Endometrial microvascular endothelial cells (primary cell): ENCODE measurements around the gene BCAS4. TPM values are rescaled to one million over a fixed set of nuclear protein-coding genes. Genes with fewer than 3 reads are reported as not detected.
"Not testable (repeated sequence)": the region's sequence is repeated elsewhere in the genome, so short reads cannot be mapped to it uniquely, and the experiment has no call there.

Experiments
- in situ Hi-C: cut with HindIII; loops from 2 replicates; pipeline ENCODE4 v1.10.0; 2017; ENCODE audit warnings: low sequenced_read_pairs, low pct_unique_long_range_greater_than_20kb; ENCODE audit errors: inconsistent ontology term
- total RNA-seq: library from RNA; depleted of rRNA; stranded (reverse); fragments of >200 nt; gene quantifications from one replicate; pipeline ENCODE4 v1.2.3, GENCODE V29; 2015; ENCODE audit errors: inconsistent ontology term

BCAS4 gene
- total RNA-seq, 1 donor from 2014 or later: 3.1 TPM

DNA sequence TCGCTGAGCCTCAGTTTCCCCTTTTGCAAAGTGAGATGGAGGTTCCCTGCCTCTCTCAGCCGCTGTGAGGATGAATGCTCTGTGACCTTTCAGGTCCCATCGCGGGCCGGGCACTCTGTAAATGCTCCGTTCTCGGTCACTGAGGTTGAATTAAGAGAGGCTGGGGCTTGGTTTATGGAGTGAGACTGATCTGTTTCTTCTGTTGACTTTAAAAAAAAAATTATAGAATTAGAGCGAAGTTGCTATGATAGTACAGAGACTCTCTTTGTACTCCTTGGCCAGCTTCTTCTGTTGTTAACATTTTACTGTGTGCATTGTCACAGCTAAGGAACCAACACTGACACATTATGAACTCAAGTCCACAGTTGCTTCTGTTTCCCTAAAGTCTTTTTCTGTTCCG lies 72.0 kb downstream of the BCAS4 start:
- in situ Hi-C loops: no loop called here

DNA sequence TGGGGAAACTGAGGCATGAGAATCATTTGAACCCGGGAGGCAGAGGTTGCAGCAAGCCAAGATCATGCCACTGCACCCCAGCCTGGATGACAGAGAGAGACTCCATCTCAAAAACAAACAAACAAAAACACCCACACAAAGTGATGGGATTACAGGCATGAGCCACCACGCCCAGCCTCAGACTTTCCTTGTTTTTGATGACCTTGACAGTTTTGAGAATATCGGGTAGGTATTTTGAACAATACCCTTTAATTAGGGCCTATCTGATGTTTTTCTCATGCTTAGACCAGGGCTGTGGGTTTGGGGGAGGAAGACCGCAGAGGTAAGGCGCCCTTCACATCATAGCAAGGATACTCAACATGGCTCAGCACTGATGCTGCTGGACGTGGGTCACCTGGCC lies 72.9 kb downstream of the BCAS4 start:
- in situ Hi-C loops: no loop called here

DNA sequence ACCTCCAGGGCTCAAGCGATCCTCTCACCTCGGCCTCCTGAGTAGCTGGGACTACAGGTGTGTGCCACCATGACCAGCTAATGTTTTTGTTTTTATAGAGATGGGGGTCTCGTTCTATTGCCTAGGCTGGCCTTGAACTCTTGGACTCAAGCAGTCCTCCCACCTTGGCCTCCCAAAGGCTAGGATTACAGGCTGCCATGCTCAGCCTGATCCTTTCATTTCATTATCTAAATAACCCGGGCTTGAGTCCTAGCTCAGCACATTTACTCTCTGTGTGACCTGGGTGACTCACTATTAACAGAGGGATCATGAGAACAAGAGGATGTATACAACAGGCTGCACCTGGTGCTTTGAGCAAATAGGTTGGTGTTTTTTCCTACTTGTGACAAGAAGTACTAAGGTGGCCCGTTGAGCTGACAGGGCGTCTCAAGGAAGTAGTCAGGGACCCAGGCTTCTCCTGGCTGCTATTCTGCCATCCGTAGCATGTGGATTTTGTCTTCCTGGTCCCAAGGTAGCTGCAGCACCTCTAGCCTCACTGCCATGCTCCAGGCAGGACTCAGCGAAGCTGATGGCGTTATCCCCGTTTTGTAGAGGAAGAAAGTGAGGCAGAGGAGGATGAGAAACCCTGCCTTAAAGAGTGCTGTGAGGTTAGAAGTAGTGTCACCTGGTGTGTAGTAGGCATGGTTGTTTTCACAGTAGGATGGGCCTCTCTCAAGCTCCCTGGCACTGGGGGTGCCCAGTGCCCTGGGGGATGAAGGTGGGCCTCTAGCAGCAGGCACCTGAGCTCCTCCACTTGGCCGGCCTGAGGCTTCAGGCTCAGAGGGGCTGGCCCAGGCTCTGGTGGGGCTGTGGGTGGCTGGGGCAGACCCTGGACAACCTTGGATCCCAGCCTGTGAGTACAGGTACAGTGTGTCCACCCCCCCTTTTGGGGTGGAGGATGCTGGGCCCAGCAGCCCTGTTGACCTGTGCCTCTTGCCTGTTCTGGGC lies 73.9 kb downstream of the BCAS4 start:
- in situ Hi-C loops: no loop called here

DNA sequence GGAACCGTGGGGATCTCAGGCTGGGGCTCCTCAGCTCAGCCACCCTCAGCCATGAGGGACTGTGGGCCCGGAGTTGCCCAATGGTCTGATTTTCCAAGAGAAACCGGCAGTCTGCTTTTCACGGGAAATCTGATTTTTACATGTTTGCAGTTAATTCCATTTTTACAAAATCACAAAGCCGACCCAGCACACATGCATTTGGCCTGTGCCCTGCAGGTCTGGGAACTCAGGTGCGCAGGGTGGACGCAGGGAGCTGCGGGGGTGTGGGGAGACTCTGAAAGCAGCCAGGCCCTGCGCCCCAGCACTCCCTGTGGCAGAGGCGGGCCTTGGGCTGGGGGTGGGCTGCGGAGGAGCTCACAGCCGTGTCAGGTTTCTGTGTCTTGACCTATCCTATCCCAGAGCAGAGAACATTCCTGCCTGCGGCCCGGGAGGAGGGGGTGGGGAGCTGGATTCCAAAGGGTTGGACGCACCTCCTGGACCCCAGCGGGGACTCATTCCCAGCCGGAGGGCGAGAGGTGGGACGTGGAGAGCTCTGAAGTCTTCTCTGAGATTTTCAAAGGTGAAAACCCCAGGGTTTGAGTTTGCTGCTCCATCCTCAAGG lies 75.8 kb downstream of the BCAS4 start:
- in situ Hi-C loops: no loop called here

DNA sequence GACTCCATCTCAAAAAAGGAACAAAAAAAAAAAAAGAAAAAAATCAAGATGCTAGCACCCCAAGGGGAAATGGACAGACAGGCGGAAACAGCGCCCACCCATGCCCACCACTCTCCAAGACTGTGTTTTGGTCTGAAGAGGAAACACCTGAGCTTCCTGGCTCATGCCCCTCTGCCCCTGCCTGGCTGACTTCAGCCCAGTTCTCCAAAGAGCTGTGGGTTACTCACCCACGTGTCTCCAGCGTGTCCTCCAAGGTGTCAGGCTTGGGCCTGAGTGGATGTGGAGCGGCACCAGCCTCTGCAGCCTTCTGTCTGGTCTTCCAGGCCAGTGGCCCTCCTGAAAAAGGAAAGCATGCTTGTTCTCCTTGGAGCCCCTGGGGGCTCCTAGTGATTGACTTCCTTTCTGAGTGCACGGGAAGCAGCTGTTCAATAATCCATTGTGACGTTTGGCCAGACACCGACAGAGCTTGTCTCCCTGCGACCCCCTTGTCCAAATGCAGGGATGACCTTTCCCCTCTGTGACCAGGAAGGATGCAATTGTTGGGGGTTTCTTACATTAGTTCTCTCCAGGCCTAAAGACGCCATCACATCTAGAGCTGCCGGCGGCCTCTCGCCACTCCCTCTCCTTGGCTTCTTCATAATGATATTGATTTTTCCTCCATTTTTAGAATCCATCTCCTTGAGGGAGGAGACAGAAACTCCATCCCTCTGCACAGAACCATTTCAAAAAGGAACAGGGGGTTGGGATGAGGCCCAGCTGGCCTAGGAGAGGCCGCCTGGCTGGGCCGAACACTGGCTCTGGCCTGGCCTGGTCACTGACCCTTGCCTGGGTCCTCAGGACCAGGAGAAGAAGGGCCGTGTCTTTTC lies 77.9 kb downstream of the BCAS4 start:
- in situ Hi-C loops: no loop called here

DNA sequence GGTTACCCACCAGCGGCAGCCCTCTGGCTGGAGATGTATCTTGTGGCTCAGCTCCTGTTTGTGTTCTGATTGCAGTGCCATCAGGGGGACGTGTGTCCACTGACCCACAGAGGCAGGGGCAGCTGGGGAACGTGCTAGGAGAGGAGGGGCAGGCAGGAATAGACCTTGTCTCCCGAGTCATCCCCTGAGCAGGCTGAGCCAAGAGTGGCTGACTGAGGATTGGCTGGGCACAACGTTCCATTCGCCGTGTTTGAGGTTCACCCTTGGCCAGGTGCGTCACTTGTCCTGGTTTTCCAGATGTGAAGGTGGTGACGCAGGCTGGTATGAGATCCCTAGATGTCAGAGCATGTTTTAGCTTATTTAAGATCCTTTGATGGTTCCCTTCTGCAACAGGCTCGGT lies 78.7 kb downstream of the BCAS4 start:
- in situ Hi-C loops: no loop called here

DNA sequence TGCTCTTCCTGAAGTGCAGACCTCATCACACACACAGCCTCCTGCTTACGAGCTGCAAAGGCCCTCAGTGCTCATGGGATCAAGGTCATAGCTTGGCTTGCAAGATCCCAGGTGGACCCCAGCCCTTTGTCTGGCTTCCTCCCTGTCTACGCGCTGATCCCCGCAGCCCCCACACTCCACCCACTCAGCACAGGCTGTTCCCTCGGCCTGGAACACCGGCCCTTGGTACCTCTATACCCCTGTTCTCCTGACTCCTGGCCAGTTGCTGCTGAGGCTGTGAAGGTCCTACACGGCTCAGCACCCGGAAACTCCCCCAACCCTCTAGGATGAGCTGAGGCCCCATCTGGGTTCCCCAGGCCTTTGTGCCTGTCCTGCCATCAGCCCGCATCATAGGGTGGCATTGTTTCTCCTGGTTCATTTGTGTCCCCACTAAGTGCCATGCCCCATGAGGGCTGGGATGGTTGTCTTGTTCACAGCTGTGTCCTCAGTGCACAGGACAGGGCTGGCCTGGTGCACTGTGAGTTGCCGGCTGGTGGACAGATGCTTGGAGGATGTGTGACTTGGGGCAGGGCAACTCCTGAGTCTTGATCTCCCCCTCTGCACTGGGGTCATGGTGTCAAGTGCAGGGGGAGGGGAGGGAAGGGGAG lies 79.4 kb downstream of the BCAS4 start:
- in situ Hi-C loops: no loop called here

DNA sequence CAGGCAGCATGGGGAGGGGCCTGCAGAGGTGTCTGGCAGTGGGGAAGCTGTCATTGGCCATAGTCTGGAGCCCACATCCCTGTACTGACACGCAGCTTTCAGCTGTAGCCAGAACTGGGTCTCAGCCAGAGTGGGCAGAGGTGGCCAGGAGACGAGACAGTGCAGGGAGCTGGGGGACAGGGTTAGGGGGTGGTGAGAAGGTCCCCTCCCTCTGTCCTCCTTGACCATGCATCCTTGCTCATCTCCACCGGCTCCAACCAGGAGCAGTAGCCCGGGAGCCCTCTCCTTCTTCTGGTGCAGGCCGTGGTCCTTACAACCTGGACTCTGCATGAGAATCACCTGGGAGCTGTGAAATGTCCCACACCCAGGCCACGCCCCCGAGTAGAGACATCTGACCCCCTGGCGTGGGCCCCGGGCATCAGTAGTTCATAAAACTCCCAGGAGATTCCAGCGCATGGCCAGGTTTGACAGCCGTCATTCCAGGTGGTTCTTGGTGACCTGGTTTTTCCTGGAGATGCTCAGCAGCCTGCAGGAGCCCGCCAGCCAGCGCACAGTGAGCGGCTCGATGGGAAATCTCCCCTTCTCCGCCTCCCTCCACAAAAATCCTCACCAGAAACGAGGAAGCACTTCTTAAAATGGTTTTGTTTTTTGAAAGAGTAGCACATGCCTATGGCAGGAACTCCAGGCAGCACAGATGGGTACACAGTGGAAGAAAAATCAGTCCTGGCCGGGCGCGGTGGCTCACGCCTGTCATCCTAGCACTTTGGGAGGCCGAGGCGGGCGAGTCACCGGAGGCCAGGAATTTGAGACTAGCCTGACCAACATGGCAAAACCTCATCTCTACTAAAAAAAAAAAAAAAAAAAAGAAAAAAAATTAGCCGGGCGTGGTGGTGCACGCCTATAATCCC lies 80.2 kb downstream of the BCAS4 start:
- in situ Hi-C loops: no loop called here

DNA sequence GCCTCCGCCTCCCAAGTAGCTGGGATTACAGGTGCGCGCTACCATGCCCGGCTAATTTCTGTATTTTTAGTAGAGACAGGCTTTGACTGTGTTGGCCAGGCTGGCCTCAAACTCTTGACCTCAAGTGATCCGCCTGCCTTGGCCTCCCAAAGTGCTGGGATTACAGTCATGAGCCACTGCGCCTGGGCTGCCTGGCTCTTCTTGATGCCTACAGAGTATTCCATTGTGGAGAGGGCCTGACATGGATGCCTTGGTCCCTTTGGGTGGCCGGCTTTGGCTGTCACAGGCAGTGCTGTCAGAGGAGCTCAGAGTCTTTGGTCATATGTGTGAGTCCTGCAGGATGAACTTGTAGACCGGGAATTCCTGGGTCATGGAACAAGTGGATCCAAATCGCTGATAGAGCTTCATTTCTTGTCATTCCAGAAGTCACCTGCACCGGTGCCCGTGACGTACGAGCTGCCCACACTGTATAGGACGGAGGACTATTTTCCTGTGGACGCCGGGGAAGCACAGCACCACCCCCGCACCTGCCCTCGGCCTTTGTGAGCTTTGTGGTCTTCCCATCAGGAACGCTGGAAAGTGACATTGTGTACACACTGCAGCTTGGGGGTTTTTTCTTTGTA lies 81.3 kb downstream of the BCAS4 start:
- in situ Hi-C loops: no loop called here

DNA sequence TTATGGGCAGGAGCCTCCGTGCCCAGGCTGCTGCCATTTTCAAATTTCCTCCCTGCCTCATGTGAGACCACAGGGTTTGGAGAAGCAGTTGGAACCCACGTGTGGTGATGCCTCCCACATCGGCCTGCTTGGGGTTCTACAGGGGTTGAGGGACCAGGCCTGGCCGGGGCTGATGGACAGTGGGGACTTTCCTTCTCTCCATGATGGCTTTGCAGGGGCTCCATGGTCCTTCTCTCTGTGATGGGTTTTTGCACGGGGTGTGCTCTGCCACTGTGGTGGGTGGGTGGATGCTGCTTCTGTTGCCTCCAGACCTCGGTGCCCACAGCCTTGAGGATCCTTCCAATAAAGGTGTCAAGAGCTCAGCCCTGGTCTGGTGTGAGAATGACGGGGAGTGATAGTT lies 82.0 kb downstream of the BCAS4 start:
- in situ Hi-C loops: no loop called here

DNA sequence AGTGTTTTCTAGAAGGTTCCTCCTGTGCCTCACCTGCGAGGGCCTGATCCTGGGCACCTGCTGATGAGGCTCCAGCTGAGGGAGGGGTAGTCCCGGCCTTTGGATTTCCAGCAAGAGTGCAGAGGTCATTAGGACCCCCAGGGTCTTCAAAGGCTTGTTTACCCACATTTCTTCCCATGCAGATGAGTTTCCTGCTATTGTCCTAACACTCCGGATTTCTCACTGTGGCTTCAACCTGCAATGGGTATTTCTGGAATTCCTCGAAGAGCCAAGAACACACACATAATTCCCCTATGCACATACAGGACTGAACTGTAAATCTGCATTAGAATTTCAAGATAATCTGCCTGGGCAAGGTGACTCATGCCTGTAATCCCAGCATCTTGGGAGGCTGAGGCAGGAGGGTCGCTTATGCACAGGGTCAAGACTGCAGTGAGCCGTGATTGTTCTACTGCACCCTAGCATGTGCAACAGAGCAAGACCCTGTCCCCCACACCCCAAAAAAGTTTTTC lies 82.4 kb downstream of the BCAS4 start:
- in situ Hi-C loops: no loop called here

DNA sequence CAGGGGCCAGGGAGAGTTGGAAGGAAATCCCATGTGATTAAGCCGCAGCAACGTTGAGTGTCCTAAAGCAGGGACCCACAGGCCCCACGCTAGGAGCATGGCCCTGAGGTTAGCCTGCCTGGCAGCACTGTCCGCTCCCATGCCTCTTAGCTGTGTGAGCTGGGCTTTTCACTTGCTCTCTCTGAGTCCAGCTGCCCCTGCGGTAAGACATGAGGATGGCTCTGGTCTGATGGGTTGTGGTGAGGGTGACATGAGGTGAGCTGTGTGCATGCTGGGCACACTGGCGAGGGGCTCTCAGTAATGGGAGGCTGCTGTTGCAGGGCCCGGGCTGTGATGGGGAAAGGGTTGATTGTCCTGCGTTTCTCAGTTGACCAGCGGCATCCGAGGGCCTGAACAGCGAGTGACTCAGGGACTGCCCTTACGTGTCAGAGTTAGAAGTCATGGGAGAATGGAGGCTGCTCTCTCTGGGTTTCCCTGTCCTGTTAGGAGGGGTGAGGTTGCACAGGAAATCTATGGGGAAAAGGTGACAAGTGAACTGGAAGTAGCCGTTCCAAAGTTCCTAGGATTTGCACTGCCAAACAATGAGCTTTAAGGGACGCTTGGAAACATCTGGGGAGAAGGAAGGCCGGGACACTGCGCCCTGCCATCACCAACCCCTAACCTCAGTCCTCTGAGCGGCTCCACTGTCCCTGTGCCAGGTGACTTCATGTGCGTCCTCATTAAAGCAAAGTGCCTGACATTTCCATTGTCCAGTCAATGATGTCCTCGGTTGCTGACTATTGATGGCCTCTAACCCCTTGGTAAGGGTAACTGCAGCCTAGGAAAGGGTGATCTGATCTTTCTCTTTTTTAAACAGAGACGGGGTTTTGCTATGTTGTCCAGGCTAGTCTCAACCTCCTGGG lies 85.0 kb downstream of the BCAS4 start:
- in situ Hi-C loops: no loop called here

DNA sequence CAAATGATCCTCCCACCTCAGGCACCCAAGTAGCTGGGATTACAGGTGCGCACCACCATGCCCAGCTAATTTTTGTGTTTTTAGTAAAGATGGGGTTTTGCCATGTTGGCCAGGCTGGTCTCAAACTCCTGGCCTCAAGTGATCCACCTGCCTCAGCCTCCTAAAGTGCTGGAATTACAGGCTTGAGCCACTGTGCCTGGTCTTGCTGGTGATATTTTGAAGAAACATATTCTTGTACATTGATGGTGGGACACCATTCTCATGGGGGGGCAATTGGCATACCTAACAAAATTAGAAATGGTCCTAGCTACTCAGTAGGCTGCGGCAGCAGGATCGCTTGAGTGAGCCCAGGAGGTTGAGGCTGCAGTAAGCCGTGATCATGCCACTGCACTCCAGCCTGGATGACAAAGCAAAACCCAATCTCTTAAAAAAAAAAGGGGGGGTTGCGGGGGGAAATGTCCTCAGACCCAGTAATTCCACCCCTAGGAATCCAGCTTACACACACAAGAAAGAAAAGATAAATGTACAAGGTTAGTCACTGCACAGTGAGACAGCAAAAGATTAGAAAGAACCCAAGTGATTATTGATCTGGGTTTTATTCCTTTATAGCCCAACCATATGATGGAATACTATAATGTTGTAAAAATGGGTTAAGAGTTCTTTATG lies 87.0 kb downstream of the BCAS4 start:
- in situ Hi-C loops: not testable (repeated sequence)

DNA sequence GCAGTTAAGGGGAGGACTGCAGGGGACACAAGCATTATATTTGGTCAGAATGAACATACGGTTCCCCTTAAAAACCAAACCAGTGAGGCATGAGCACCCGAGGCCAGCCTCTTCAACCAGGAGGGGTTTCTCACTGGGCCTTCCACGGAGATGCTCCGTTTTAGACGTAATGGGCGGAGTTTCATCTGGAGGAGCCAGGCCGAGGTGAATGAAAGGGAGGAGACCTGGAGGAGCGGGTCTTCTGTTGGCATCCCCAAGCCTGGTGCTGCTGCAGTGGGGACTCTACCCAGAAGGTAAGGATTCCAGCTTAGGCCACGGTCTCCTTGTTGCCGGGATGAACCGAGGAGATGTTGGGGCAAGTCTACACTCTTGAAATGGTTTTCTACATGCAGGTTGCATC lies 89.0 kb downstream of the BCAS4 start:
- in situ Hi-C loops: no loop called here

DNA sequence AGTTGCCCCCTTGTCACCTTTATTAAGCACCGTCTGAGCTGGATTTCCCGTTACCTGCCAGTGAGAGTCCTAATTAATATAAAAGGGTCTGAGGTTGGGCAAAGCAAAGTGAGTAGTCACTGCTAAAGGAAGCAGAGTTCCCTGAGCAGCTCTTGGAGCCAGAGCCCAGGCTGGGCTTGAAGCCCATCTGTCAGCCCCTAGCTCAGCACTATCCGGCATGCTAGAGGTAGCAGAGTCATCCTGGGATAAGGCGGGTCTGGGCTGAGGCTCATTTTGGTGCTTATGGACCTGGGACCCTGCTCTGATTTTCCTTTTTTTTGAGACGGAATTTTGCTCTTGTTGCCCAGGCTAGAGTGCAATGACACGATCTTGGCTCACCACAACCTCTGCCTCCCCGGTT lies 90.2 kb downstream of the BCAS4 start:
- in situ Hi-C loops: no loop called here

DNA sequence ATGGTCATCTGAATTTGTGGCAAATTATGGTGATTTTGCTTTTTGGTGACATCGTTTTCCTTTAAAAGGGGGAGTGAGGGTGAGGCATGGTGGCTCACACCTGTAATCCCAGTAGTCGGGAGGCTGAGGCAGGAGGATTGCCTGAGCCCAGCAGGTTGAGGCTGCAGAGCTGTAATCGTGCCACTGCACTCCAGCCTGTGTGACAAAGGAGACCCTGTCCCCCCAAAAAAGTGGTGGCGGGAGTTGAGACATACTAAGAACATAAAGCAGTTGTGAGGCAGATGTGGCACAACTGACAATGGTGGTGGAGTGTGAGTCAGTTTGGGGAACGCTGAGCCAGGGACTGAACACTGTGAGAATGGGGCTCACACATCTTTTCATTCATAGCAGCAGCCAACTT lies 90.9 kb downstream of the BCAS4 start:
- in situ Hi-C loops: no loop called here
